Caco-2 (cell line): Measurements from ENCODE around the gene EFHC2. TPM values are rescaled to one million over a fixed set of nuclear protein-coding genes. Genes with fewer than 3 reads are reported as not detected.

Experiments
- BruUV-seq: library from RNA; stranded (reverse); fragments of 400-500 nt; replicated peaks from 2 replicates; lab custom pipeline; 2021; lab: Mats Ljungman, UMichigan
- CTCF ChIA-PET: fragments of 300-600 bp; sonication (Branson Sonifier 250); formaldehyde crosslinking; loops from one replicate; lab custom pipeline; 2022; ENCODE audit warnings: antibody characterized with exemption; lab: Charles Lee
- POLR2A ChIA-PET: fragments of 300-600 bp; sonication (Branson Sonifier 250); formaldehyde crosslinking; loops from one replicate; lab custom pipeline; 2022; ENCODE audit warnings: antibody characterized with exemption; lab: Charles Lee
- DNase-seq, 2 experiments: peaks; one replicate each; pipeline versions ENCODE4 v3.0.0 to v3.0.0-alpha.2; 2020 to 2022
- H3K27me3 ChIP-seq: replicated peaks from 2 replicates; pipeline ENCODE4 v1.6.0; 2011; ENCODE audit warnings: low read length; ENCODE audit not compliant: control insufficient read depth, insufficient read depth
- H3K36me3 ChIP-seq: 2 replicates; pipeline ENCODE4 v1.5.1; 2011; ENCODE audit warnings: low read length; ENCODE audit not compliant: control insufficient read depth, insufficient read depth
- H3K4me1 ChIP-seq: fragments of 250-450 bp; sonication (Bioruptor Pico); 2 replicates; pipeline ENCODE4 v1.5.1; 2020; ENCODE audit warnings: mild to moderate bottlenecking
- H3K4me3 ChIP-seq: 2 replicates; pipeline ENCODE4 v1.5.1; 2011; ENCODE audit warnings: low read depth, mild to moderate bottlenecking, control low read depth, low read length
- H3K9me3 ChIP-seq: fragments of 250-450 bp; sonication (Bioruptor Pico); 2 replicates; pipeline ENCODE4 v1.5.1; 2020; ENCODE audit warnings: mild to moderate bottlenecking, moderate library complexity
- H3K27ac Mint-ChIP-seq: one replicate; pipeline ENCODE4 v1.8.0; 2022; ENCODE audit warnings: mixed read lengths; ENCODE audit not compliant: unreplicated experiment
- H3K27me3 Mint-ChIP-seq: one replicate; pipeline ENCODE4 v1.8.0; 2022; ENCODE audit warnings: mixed read lengths; ENCODE audit not compliant: insufficient read depth, unreplicated experiment
- H3K36me3 Mint-ChIP-seq: one replicate; pipeline ENCODE4 v1.8.0; 2022; ENCODE audit warnings: mild to moderate bottlenecking, mixed read lengths; ENCODE audit not compliant: insufficient read depth, unreplicated experiment
- H3K4me1 Mint-ChIP-seq: one replicate; pipeline ENCODE4 v1.8.0; 2022; ENCODE audit warnings: low read depth, mixed read lengths; ENCODE audit not compliant: unreplicated experiment
- H3K4me3 Mint-ChIP-seq: one replicate; pipeline ENCODE4 v1.8.0; 2022; ENCODE audit warnings: mild to moderate bottlenecking, moderate library complexity, mixed read lengths; ENCODE audit not compliant: unreplicated experiment
- H3K9me3 Mint-ChIP-seq: one replicate; pipeline ENCODE4 v1.8.0; 2022; ENCODE audit warnings: mixed read lengths; ENCODE audit not compliant: unreplicated experiment
- CTCF ChIP-seq, 2 experiments: fragments of 200-600 bp in 1 of 2; IDR thresholded peaks; 1 replicate in 1 of 2; 2 replicates in 1 of 2; pipeline versions ENCODE4 v1.5.1 to v1.8.0; 2011 to 2022; ENCODE audit warnings: antibody characterized with exemption in 1 of 2, control low read depth in 1 of 2, inconsistent platforms in 1 of 2, low read depth in 1 of 2, low read length in 1 of 2, mild to moderate bottlenecking in 1 of 2, moderate library complexity in 1 of 2; ENCODE audit not compliant: insufficient read depth in 1 of 2, severe bottlenecking in 1 of 2, unreplicated experiment in 1 of 2
- intact Hi-C: fragments of 100-400 bp; cut with micrococcal nuclease; formaldehyde crosslinking; loops from one replicate; pipeline ENCODE4 v1.10.0; 2022; ENCODE audit not compliant: unreplicated experiment
- total RNA-seq: library from RNA; stranded (reverse); gene quantifications from 2 replicates; pipeline ENCODE4 v1.2.3, GENCODE V29; 2022

Gene EFHC2
- total RNA-seq, 1 experiment from 2014 or later = not detected

- TF ChIP-seq CTCF (IDR thresholded peaks at IDR 0.05; ENCODE audit: insufficient read depth in 1 of 2, low read depth in 1 of 2, low read length in 1 of 2, severe bottlenecking in 1 of 2, unreplicated experiment in 1 of 2) = no peak
- H3K27me3 Mint-ChIP-seq = no peaks in the 10 kb centered on the region
- Histone ChIP-seq H3K4me1 (no peaks in the 10 kb centered on the region), H3K27me3 (no peaks in the 10 kb centered on the region), H3K36me3 (no peaks in the 10 kb centered on the region), H3K9me3 (no peaks in the 10 kb centered on the region), H3K4me3 (no peak overlapping the region)
- peaks cover 6% of the 10 kb centered on the region for H3K36me3 Mint-ChIP-seq
- intact Hi-C loops = no loop called here
- H3K4me1 Mint-ChIP-seq = no peaks in the 10 kb centered on the region
- DNase-seq = no peak
- BruUV-seq = no TSS peak
- ChIA-PET CTCF (no interaction called here), POLR2A (no interaction called here)
- no peaks in the 10 kb centered on the region for H3K9me3 Mint-ChIP-seq
- H3K4me3 Mint-ChIP-seq = no peak overlapping the region
- no peak overlapping the region for H3K27ac Mint-ChIP-seq
Observed at GRCh38 chrX:44314808-44315207, 28.7 kb downstream of the EFHC2 start.

- Histone ChIP-seq H3K36me3 (no peaks in the 10 kb centered on the region), H3K4me1 (no peaks in the 10 kb centered on the region), H3K9me3 (no peaks in the 10 kb centered on the region), H3K27me3 (no peaks in the 10 kb centered on the region), H3K4me3 (no peak overlapping the region)
- H3K36me3 Mint-ChIP-seq = peaks cover 6% of the 10 kb centered on the region
- BruUV-seq = no TSS peak
- ChIA-PET CTCF (no interaction called here), POLR2A (no interaction called here)
- no peak overlapping the region for H3K4me3 Mint-ChIP-seq
- H3K27ac Mint-ChIP-seq = no peak overlapping the region
- no peaks in the 10 kb centered on the region for H3K27me3 Mint-ChIP-seq
- TF ChIP-seq CTCF (IDR thresholded peaks at IDR 0.05; ENCODE audit: insufficient read depth in 1 of 2, low read depth in 1 of 2, low read length in 1 of 2, severe bottlenecking in 1 of 2, unreplicated experiment in 1 of 2) = no peak
- intact Hi-C loops = no loop called here
- no peaks in the 10 kb centered on the region for H3K9me3 Mint-ChIP-seq
- no peaks in the 10 kb centered on the region for H3K4me1 Mint-ChIP-seq
- peak; percentile 1 to 25 for DNase-seq
Observed at GRCh38 chrX:44314259-44314734, 29.2 kb downstream of the EFHC2 start.

- intact Hi-C loops = no loop called here
- CTCF ChIA-PET = no interaction called here
- Histone ChIP-seq H3K4me1 (no peaks in the 10 kb centered on the region), H3K9me3 (no peaks in the 10 kb centered on the region), H3K27me3 (no peaks in the 10 kb centered on the region), H3K4me3 (no peak overlapping the region), H3K36me3 (no peaks in the 10 kb centered on the region)
- no peaks in the 10 kb centered on the region for H3K4me1 Mint-ChIP-seq
- no peak overlapping the region for H3K27ac Mint-ChIP-seq
- DNase-seq = no peak
- no TSS peak for BruUV-seq
- no peaks in the 10 kb centered on the region for H3K9me3 Mint-ChIP-seq
- no peaks in the 10 kb centered on the region for H3K27me3 Mint-ChIP-seq
- H3K36me3 Mint-ChIP-seq = no peaks in the 10 kb centered on the region
- TF ChIP-seq CTCF (IDR thresholded peaks at IDR 0.05; ENCODE audit: insufficient read depth in 1 of 2, low read depth in 1 of 2, low read length in 1 of 2, severe bottlenecking in 1 of 2, unreplicated experiment in 1 of 2) = no peak
- POLR2A ChIA-PET = no interaction called here
- H3K4me3 Mint-ChIP-seq = no peak overlapping the region
Observed at GRCh38 chrX:44312421-44312820, 31.1 kb downstream of the EFHC2 start.
